Peyer's patch (tissue), 4 donors: ENCODE data around the gene EZH2. TPM values are rescaled to one million over a fixed set of nuclear protein-coding genes. Genes with fewer than 3 reads are reported as not detected.

ENCODE experiments used
- DNase-seq, 3 donors: peaks; one replicate each; pipeline ENCODE4 v3.0.0-alpha.2; 2017 to 2019
- H3K27ac ChIP-seq, 4 donors: fragments of 200-600 bp; sonication (generic); one replicate each; pipeline ENCODE4 v1.5.1; 2016 to 2019
- H3K27me3 ChIP-seq, 2 donors: fragments of 200-600 bp; sonication (generic); one replicate each; pipeline ENCODE4 v1.5.1; 2019
- H3K36me3 ChIP-seq, 3 donors: fragments of 200-600 bp; sonication (generic); one replicate each; pipeline ENCODE4 v1.5.1; 2016 to 2019
- H3K4me1 ChIP-seq, 4 donors: fragments of 200-600 bp; sonication (generic); one replicate each; pipeline ENCODE4 v1.5.1; 2016 to 2019
- H3K4me3 ChIP-seq, 4 donors: fragments of 200-600 bp; sonication (generic); 1 replicate in 3 of 4; 2 replicates in 1 of 4; pipeline ENCODE4 v1.5.1; 2016 to 2019; ENCODE audit warnings: mild to moderate bottlenecking in 1 of 4
- H3K9me3 ChIP-seq, 4 donors: fragments of 200-600 bp; sonication (generic); one replicate each; pipeline ENCODE4 v1.5.1; 2016 to 2019; ENCODE audit warnings: mild to moderate bottlenecking in 1 of 4
- CTCF ChIP-seq, 6 experiments: fragments of 450-650 bp in 4 of 6; fragments of 200-600 bp in 2 of 6; sonication (generic) in 1 of 6; IDR thresholded peaks; one replicate each; pipeline ENCODE4 v1.5.1; 2017 to 2019; ENCODE audit warnings: antibody characterized with exemption in 6 of 6, mild to moderate bottlenecking in 3 of 6, moderate library complexity in 1 of 6
- POLR2A ChIP-seq, 2 donors: fragments of 450-650 bp; IDR thresholded peaks; one replicate each; pipeline ENCODE4 v1.5.1; 2017; ENCODE audit warnings: antibody characterized with exemption in 2 of 2, mild to moderate bottlenecking in 2 of 2, moderate library complexity in 2 of 2
- total RNA-seq, 4 donors: library from RNA; depleted of rRNA; stranded (reverse); fragments of >200 nt; gene quantifications; one replicate each; pipeline ENCODE4 v1.1.0, GENCODE V29; 2016

EZH2 gene
- total RNA-seq, 4 donors from 2014 or later: 7.4 to 30.5 (median 8.2) TPM

DNA sequence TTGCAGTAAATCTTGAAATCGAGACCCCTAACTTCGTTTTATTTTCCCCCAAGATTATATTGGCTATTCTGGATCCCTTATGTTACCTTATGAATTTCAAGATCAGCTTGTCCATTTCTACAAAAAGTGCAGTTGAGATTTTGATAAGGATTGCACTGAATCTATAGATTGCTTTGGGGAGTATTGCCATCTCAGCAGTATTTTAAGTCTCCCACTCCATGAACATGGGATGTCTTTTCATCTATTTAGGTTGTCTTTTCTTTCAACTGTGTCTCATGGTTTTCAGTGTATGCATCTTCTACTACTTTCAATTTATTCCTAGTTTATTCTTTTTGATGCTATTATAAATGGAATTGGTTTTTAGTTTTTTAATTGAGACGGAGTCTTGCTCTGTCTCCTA lies 89.6 kb downstream of the EZH2 start:
- Histone ChIP-seq H3K27ac (no peak overlapping the region), H3K4me3 (no peak overlapping the region), H3K4me1 (no peaks in the 10 kb centered on the region), H3K9me3 (no peaks in the 10 kb centered on the region), H3K36me3 (peaks cover 0 to 89% (median 0%) of the 10 kb centered on the region in 3 donors), H3K27me3 (no peaks in the 10 kb centered on the region)
- DNase-seq: no peak
- no peak for TF ChIP-seq POLR2A (IDR thresholded peaks at IDR 0.05)
- no peak for TF ChIP-seq CTCF (IDR thresholded peaks at IDR 0.05)

- Histone ChIP-seq H3K4me1 (no peaks in the 10 kb centered on the region), H3K36me3 (peaks cover 0 to 89% (median 0%) of the 10 kb centered on the region in 3 donors), H3K27me3 (no peaks in the 10 kb centered on the region), H3K27ac (no peak overlapping the region), H3K4me3 (no peak overlapping the region), H3K9me3 (no peaks in the 10 kb centered on the region)
- no peak for DNase-seq
- TF ChIP-seq CTCF (IDR thresholded peaks at IDR 0.05): no peak
- TF ChIP-seq POLR2A (IDR thresholded peaks at IDR 0.05): no peak
Measured at GRCh38 chr7:148793590-148793989, 90.5 kb downstream of the EZH2 start.

- Histone ChIP-seq H3K9me3 (no peaks in the 10 kb centered on the region), H3K4me3 (no peak overlapping the region), H3K27me3 (no peaks in the 10 kb centered on the region), H3K36me3 (peaks cover 0 to 92% (median 0%) of the 10 kb centered on the region in 3 donors), H3K4me1 (no peaks in the 10 kb centered on the region), H3K27ac (no peak overlapping the region)
- TF ChIP-seq CTCF (IDR thresholded peaks at IDR 0.05) (no peak), POLR2A (IDR thresholded peaks at IDR 0.05) (no peak)
- DNase-seq: no peak
Measured at GRCh38 chr7:148791546-148791945, 92.5 kb downstream of the EZH2 start.

- H3K27me3 ChIP-seq: no peaks in the 10 kb centered on the region
- no peak for DNase-seq
- no peak overlapping the region for H3K27ac ChIP-seq
- no peaks in the 10 kb centered on the region for H3K9me3 ChIP-seq
- H3K36me3 ChIP-seq: peaks cover 0 to 91% (median 0%) of the 10 kb centered on the region in 3 donors
- H3K4me1 ChIP-seq: no peaks in the 10 kb centered on the region
- TF ChIP-seq POLR2A (IDR thresholded peaks at IDR 0.05): no peak
- TF ChIP-seq CTCF (IDR thresholded peaks at IDR 0.05): no peak
- no peak overlapping the region for H3K4me3 ChIP-seq
Measured at GRCh38 chr7:148790850-148791249, 93.2 kb downstream of the EZH2 start.

DNA sequence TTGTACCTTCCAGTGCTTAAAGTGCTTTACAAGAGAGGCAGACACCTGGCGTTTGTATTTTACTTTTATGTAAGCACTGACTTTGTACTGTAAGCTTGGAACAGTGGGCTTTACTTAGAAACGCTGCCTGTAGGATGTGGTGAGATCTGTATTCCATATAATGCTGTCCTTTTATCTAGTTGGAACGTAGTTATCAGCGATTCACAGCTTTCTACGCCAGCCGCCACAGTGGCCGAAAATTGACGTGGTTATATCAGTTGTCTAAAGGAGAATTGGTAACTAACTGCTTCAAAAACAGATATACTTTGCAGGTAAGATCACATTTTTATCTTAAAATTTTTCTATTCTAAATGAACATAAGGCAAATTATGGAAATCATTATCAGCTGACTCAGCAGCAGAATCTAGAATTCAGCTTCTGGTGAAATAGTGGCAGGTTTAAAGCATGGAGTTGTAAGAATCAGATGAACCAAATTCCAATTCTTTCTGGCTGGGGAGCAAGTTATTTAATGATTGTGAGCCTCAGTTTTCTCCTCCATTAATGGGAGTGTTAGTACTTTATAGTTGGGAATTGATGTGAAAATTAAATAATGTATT lies 93.9 kb downstream of the EZH2 start:
- no peaks in the 10 kb centered on the region for H3K27me3 ChIP-seq
- H3K4me3 ChIP-seq: no peak overlapping the region
- no peak for TF ChIP-seq POLR2A (IDR thresholded peaks at IDR 0.05)
- no peak for TF ChIP-seq CTCF (IDR thresholded peaks at IDR 0.05)
- no peak for DNase-seq
- H3K27ac ChIP-seq: no peak overlapping the region
- H3K4me1 ChIP-seq: no peaks in the 10 kb centered on the region
- peaks cover 0 to 97% (median 0%) of the 10 kb centered on the region in 3 donors for H3K36me3 ChIP-seq
- no peaks in the 10 kb centered on the region for H3K9me3 ChIP-seq

DNA sequence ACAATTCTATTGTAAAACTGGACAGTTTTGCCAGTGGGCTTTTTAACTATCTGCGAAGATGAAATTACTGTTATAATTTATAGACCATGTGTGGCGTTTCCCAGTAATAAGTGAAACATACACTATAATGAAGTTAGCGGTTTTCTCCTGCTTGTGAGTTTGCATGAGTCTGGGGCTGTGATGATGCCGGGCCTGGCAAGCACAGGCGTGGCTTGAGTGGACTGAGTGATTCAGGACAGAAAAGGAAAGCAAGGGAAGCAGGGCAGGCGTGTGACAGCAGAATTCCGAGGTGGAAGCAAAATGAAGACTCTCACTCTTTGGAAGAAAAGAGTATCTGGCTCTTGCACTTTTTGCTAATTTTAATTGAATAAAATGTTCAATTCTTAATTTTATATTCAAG lies 94.9 kb downstream of the EZH2 start:
- no peaks in the 10 kb centered on the region for H3K27me3 ChIP-seq
- H3K36me3 ChIP-seq: peaks cover 0 to 97% (median 0%) of the 10 kb centered on the region in 3 donors
- DNase-seq: no peak
- no peaks in the 10 kb centered on the region for H3K4me1 ChIP-seq
- H3K4me3 ChIP-seq: no peak overlapping the region
- no peak overlapping the region for H3K27ac ChIP-seq
- TF ChIP-seq CTCF (IDR thresholded peaks at IDR 0.05) (no peak), POLR2A (IDR thresholded peaks at IDR 0.05) (no peak)
- no peaks in the 10 kb centered on the region for H3K9me3 ChIP-seq
